ENCODE measurements around the gene CLDN7. TPM values are rescaled to one million over a fixed set of nuclear protein-coding genes. Genes with fewer than 3 reads are reported as not detected.

The CLDN7 gene
- total RNA-seq, 4 donors from 2014 or later: 3.7 to 26.9 (median 13.2) TPM

- TF ChIP-seq CTCF (IDR thresholded peaks at IDR 0.05; ENCODE audit: low read depth): no peak
Measured at GRCh38 chr17:7250695-7251627, 11.3 kb downstream of the CLDN7 start.

GRCh38 chr17:7249830-7250229, 12.4 kb downstream of the CLDN7 start:
- TF ChIP-seq CTCF (IDR thresholded peaks at IDR 0.05; ENCODE audit: low read depth): no peak

- TF ChIP-seq CTCF (IDR thresholded peaks at IDR 0.05; ENCODE audit: low read depth): no peak
Measured at GRCh38 chr17:7249214-7249613, 13.1 kb downstream of the CLDN7 start.

GRCh38 chr17:7248796-7249195, 13.5 kb downstream of the CLDN7 start:
- TF ChIP-seq CTCF (IDR thresholded peaks at IDR 0.05; ENCODE audit: low read depth): no peak

- TF ChIP-seq CTCF (IDR thresholded peaks at IDR 0.05; ENCODE audit: low read depth): no peak
Measured at GRCh38 chr17:7246779-7247178, 15.5 kb downstream of the CLDN7 start.

GRCh38 chr17:7243453-7243729, 18.9 kb downstream of the CLDN7 start:
- no peak for TF ChIP-seq CTCF (IDR thresholded peaks at IDR 0.05; ENCODE audit: low read depth)

- TF ChIP-seq CTCF (IDR thresholded peaks at IDR 0.05; ENCODE audit: low read depth): no peak
Measured at GRCh38 chr17:7242717-7243452, 19.4 kb downstream of the CLDN7 start.

Measured in subcutaneous adipose tissue (tissue), 4 donors.